ENCODE data around the gene NCKAP5L.
A peak's percentile ranks its signal among the peaks of the same experiment; 100 is the strongest.
"Not testable (repeated sequence)": the region's sequence is repeated elsewhere in the genome, so short reads cannot be mapped to it uniquely, and the experiment has no call there.

The NCKAP5L gene

DNA sequence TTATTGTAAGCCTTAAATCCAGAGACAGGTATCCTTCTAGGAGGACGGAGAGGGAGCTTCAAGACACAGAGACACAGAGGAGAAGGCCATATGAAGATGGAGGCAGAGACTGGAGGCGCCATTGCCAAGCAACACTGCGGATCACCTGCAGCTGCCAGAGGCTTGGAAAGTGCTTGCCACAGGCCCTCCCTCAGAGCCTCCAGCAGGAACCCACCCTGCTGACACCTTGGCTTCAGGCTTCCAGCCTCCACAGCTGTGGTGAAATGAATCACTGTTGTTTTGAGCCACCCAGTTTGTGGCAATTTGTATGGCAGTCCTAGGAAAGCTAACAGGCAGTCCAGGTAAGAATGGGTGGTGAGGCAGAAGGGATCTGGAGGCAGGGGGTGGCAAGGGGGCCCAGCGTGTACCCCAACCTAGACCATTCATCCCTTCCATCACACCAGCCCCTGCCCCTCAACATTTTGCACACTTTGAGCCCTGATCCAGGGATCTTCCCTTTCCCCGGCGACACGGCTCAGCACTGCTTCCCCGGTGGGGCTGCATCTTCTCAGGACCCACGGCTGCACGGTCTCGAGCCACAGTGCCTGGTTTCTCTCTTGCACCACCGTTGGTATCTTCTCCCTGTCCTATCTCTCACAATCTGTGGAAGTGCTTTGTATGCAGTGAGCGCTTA lies 37.0 kb upstream of the NCKAP5L start:
- no peak for DNase-seq

DNA sequence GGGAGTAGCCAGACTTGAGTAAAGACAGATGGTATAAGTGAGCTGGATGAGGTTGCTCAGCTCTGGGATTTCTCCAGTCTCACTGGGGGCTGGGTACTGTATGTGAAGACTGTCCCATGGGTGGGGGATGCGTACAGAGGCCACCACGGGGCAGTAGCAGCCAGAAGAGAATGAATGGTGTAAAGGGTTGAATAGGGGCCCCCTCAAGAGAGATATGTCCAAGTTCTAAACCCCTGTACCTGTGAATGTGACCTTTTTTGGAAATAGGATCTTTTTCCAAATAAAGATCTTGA lies 36.5 kb upstream of the NCKAP5L start:
- DNase-seq: no peak

DNA sequence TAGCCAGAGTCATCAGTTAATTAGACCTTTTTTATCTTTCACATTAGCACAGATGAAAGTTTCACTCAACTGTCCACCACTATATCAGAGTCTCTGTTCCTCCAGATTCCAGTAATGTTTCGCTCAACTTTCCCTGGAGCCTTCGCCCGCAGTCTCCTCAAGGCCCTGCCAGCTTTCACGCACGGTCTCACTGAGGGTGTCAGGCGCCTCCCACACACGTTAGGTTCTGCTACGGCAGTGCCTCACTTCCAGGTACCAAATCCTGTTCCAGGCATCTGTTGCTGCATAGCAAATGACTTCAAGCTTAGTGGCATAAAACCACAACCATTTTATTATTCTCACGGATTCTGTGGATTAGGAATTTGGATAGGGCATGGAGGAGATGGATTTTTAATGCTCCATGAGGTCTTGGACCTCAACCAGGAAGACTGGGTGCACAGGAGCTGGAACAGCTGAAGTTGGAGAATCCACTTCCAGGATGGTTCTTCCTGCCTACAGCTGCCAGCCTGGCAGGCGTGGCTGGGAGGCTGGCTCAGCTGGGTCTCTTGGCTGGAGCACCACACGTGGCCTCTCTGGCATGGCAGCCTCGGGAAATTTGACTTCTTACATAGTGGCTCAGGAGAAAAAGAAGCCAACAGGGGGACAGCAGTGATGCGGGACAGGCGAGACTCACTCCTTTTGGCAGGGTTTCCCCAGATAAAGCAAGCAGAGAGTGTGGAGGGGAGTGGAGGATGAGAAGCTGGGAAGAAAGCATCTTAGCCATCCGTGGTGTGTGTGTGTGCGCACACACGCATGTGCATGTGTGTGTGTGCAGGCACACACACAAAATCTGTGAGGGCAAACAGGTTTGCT lies 36.0 kb upstream of the NCKAP5L start:
- no peak for DNase-seq

DNA sequence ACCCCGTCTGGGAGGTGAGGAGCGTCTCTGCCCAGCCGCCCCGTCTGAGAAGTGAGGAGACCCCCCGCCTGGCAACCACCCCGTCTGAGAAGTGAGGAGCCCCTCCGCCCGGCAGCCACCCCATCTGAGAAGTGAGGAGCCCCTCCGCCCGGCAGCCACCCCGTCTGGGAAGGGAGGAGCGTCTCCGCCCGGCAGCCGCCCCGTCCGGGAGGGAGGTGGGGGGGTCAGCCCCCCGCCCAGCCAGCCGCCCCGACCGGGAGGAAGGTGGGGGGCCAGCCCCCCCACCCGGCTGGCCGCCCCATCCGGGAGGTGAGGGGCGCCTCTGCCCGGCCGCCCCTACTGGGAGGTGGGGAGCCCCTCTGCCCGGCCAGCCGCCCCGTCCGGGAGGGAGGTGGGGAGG lies 32.7 kb upstream of the NCKAP5L start:
- not testable (repeated sequence) for DNase-seq

DNA sequence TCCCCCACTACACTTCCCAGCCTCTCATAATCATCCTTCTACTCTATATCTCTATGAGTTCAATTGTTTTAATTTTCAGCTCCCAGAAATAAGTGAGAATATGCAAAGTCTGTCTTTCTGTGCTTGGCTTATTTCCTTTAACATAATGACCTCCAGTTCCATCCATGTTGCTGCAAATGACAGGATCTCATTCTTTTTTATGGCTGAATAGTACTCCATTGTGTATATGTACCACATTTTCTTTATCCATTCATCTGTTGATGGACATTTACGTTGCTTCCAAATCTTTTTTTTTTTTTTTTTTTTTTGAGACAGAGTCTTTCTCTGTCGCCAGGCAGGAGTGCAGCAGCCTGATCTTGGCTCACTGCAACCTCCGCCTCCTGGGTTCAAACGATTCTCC lies 27.7 kb upstream of the NCKAP5L start:
- DNase-seq: not testable (repeated sequence)

DNA sequence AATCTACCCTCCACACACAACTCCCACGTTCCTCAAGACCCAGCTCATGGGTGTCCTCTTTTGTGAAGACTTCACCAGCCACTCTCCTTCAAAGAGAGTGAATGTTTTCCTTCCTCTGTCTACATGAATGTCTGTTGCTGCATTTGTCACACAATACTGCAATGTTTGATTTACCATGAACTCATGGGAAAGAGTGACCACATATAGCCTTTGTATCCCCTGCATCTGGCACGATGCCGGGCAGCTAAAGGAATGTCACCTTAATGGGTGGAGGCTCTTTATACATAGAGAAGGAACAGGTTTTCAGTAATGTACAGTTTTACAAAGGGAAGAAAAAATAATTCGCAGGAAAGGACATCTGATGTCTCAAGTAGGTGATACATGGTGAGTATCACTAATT lies 26.8 kb upstream of the NCKAP5L start:
- DNase-seq: no peak

DNA sequence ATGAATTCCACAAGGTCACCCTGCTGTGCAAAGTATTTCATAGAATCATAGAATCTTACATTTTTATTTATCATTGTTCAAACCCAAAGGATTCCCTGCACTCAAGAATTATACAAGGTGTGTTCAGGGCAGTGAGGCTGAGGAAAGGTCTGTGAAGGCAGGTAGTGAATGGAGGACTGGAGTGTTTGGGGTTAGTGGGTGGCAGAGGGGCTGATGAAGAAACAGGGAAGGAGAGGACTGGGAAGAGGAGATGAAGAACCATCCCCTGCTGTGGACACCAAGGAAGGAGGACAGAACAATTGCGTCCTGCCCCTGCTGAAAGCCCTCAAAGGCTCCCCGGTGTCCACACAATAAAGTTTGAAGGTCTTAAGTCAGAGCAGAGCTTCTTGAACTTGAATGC lies 25.5 kb upstream of the NCKAP5L start:
- no peak for DNase-seq

DNA sequence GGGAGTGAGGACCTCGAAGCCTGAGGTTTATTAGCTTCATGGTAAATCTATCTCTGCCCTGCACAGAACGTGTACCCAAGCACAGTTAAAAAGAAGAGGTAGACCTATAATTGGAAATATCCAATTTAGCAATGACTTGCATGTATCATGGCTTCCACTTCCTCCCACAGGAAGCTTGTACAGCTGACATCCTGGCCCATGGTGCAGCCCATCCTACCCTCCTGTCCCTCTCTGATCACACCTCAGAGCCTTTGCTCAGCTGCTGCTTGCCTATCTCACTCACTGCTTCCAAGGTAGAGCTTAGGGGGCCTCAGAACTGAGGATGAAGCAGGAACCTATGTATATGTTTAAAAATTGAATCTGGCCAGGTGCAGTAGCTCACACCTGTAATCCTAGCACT lies 18.9 kb upstream of the NCKAP5L start:
- no peak for DNase-seq

DNA sequence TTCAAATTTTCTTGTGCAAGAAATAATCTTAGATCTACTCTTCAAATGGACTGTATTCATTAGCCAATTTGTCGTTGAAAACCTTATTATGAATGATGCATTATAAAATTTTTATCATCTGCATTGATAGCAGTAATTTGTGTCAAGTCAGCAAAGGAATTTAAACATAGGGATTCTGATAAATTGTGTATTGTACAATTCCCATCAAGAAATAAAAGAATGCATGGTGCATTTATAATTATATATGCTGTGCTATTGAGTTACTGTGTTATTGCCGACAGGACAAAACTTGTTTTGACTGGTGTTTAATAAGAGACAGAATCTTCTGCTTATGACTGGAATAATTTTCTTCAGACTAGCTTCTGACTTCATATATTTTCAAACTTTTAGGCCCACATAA lies 17.8 kb upstream of the NCKAP5L start:
- DNase-seq: no peak

DNA sequence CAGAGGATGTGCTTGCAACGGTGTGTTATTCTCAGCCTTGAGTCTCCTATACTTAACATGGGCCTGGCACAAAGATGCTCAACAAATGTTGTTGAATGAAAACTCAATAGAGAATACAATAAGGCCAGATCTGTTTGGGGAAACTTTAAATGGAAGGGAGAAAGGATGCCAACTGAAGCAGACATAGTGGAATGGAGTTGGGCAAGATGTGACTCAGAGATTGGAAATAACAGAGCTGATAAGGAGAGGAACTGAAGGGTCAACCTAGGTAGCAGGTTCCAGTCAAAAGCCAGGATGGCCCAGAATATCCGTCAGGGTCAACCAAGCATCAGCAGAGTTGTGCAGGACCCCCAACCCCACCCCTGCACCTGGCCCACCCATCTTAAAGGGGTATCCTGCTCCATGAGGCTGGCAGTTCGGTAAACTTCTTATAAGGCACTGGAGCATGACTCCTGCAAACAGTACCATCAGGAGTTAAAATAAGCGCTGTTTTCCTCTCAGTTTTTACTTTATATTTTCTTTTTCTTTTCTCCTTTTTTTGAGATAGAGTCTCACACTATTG lies 15.7 kb upstream of the NCKAP5L start:
- DNase-seq: no peak

DNA sequence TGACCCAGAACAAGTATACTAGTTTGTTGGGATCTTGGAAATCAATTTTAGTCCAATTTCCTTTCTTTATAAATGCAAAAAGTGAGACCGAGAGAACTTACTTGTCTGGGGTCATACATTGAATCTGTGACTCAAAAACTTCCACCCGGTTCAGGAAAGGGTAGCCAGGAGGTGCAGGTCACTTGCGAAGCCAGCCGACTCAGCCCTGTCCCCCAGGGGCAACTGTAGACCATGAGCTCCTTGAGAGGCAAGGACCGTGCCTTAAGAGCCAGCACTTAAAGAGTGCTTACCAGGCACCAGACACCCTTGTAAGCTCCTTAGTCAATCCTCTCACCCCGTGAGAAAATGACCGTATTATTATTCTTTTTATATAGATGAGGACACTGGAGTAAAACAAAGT lies 15.2 kb upstream of the NCKAP5L start:
- DNase-seq: no peak

DNA sequence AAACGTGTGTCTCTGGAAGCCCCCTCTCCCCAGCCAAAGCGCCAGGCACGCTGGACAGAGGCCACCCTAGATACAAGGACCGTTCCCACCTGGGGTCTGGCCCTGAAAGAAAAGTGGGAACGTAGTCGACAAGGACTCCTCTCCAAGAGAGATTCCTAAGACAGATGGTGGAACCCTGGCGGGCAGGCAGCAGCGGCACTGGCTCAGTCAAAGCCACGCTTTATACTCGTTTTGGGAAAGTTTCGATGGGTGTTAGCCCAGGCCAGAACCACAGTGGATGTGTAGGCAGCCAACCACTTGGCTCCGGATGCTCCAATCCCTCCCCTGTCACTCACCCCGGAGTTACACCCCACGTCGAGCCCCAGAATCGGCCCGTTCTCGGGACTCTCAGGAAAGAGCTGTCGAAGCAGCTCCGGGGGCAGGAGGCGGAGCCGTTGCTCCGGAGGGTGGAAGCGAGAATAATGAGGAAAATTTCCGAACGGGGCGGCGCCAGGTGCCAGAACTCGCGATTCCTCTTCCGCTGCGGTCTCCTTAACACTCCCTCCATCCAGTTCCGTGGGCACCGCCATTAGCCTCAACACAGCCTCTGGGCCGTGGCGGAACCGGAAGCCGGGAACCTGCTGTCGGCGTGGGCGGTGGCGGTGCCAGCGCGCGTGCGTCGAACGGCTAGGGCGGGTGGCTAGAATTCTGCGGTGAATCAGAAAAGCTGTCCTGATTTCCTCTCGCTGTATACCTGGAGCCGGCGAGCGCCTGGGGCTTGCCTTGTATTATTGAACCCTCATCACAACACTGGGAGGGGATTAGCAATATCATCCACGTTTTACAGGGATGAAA lies 14.5 kb upstream of the NCKAP5L start, which contains the start of gene BCDIN3D:
Gene BCDIN3D, minus strand, starts transcription at position 588 of the 834 bp plus-strand sequence. Its CDS starts 19 bp downstream, at position 569.
- DNase-seq: peak; percentile 85

DNA sequence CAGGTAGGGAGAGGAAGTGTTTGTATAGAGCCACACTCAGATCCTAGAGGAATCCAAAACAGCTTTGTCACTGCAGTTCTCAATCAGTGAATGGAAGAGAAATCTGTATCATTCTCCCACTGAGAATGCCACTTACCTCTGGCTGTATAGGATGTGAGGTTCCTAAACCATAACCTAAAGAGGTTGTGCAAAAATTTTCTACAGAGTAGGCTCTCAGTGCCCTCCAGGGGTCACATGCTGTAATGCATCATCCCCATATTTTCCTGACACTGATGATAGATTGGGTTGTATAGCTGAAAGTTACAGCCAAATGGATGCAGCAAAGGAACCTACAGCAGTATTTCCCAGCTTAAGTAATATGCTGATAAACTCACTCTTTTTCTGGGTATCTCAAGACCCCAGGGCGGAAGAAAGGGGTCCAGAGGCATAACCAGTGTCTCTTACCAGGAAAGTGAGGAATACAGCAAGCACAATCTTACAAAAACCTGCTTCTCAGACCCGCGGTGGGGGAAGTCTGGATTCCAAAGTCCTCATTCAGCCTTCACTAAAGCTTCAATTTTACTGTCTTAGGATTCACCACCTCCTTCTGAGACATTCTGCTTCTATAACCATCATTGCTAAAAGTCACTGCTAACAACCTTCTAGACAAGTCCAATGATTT lies 10.9 kb upstream of the NCKAP5L start:
- DNase-seq: no peak

DNA sequence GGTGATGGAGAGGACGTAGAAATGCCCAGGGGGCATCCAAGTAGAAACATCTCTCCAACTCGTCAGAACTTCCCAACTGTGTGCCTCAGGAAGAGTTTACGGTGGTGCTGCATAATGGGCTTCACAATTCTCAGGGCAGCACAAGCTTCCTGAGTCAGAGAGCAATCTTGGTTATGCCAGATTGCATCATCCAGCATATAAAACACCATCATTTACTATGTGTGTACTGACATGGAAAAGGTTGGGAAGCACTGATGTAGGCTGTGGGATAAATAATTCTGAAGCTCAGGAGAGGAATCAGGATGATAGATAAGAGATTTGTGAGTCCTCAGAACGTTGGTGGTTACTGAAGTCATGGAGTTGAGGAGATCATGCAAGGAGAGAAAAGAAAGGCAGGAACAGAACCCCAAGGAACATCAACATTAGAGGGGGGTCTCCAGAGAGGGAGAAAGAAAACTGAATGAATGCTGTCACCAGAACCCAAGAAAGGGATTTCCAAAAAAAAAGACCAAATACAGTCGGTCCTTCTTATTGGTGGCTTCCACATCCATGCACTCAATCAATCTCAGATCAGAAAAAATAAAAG lies 4.7 kb upstream of the NCKAP5L start:
- DNase-seq: no peak

DNA sequence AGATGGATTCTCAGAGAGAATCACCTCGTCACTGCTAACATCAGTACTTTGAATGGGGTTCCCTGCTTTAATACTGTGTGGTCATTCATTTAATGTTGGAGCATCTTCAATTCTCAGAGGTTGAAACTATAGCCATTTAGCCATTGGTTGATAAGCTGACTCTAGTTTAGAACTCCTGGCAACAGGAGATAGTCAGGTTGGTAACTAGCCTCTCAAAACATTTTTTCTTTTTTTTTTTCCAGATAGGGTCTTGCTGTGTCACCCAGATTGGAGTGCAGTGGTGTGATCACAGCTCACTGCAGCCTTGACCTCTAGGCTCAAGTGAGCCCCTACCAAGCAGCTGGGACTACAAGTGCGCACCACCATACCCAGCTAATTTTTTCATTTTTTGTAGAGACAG lies 3.5 kb upstream of the NCKAP5L start:
- DNase-seq: no peak

DNA sequence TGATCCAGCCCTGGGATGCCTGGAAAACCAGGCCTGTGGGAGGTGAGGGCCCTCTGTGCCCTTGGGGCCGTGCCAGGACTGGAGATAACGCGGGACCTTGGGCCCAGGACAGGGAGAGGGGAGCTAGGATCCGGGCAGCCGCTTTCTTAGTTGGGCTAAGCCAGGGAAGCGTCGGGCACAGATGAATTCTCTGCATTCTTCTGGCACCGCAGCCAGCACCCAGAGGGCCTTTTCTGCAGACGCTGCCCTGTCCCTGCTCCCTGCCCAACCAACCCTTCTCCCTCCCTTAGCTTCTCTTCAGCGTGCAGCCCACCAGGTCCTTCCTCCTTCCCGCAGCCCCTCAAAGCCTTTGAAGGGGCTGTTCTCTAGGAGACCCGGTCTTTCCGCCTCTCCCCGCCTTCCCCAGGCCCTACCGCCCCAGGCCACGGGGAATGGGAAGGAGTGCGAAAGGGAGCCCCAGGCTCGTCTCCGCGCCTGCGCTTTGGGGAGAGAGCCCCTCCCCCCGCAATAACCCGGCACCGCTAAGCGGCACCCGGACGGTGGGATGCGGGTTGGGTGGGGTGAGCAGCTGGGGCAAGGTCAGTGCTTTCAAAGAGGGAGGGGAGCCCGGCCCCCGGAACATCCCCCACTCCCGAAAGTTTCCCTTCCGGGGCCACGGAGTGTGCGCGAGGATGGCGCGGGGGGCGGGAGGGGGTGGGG lies 663 bp downstream of the NCKAP5L start:
- DNase-seq: peak; percentile 31

DNA sequence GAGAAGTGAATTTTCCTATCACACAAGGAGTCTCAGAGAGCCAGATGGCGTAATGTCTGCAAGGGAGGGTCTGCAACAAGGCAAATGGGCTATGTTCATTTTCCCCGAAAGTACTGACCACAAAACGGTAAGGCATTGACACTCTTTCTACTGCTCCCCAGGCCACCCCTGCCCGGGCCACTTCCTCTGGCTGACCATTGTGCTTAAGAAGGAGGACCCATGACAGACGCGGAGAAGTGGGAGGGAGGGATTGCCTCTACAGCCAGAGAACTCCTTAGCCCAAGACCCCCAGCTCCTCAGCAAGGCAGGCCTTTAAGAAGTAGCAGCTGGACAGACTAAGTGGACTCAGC lies 1.2 kb downstream of the NCKAP5L start:
- no peak for DNase-seq

DNA sequence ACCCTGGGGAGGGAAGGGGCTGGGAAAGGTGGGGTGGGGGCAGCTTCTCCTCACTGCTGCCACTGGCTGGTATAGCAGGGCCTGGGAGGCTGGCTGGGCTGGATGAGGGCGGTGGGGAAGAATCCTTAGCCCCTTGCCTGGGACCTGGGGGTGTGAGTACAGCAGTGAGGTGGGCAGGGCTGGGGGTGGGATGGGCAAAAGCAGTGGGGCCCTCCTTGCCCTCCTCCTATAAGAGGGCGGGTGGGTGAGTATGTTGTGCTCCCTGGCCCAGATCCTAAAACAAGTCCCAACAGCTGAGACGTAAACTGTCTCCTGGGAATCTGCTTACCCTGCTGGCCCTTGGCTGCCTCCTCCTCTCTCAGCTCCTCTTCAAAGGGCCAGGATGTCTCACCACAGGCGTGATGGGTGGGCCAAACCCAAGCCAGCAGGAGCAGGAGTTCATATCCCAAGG lies 2.2 kb downstream of the NCKAP5L start:
- DNase-seq: no peak

DNA sequence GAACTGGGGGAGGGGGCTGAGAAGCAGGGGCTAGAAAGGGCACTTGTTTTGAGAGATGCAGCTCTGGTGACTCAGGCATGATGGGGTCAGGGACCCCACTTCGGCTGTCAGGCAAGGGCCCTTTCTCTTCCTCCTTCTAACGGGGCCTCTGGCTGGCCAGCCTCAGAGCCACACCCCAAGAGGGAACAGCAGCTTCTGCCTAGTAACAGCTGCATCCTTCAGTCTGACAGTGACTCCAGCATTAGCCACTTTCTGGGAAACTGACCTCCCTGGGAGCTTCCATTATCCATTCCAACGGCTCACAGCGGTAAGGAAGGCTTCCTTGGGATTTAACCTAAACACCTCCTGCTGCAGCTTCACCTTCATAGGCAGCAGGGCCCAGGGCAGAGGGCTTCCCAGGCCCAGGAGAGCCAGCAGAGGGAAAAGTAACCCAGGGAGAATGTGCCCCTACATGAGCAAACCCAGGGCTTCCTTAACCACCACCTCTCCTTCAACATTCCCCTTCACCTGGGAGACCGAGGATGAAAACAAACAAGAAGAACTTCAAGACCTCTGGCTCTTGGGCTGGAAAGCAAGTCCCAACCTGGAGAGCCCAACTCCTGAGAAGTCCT lies 2.7 kb downstream of the NCKAP5L start:
- DNase-seq: no peak

DNA sequence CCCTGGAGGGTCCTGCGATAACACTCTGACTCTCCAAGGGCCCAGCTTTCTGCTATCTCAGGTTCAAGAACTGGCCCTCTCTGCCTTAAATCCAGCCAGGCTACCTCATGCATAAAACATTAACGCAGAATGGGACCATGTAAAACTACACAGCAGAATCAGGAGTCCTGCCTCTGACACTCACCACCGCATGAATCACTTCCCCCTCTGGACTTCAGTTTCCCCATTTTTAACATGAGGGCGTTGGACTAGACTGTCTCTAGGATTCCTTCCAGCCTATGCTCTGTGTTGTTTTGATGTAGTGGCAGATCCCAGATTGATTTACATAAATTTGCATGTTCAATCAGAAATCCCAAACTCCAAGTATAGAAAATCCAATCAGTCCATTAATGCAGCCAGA lies 3.3 kb downstream of the NCKAP5L start:
- no peak for DNase-seq

DNA sequence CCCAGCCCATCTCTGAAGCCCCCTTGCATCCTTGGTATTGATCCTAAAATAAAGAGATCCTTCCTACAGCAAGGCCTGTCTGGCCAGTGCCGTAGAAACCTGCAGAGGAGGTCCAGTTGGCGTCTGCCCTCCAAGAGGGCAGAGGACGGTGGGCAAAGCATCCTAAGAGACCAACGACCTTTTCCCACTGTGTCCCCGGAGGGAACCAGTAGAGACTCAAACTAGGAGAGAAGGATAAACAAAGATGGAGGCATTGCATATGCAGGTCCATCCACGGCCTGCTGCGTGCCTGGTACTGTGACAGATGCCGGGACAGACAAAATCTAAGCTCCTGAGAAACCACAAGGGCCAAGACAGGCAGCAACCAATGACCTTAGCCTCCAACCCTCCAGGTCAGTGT lies 3.8 kb downstream of the NCKAP5L start:
- DNase-seq: no peak

Data from T-helper 9 cell (primary cell).